OCI-LY1 (cell line): ENCODE measurements around the gene RTBDN.
A peak's percentile ranks its signal among the peaks of the same experiment; 100 is the strongest.

ENCODE experiments used
- H2AFZ ChIP-seq: fragments of 200-600 bp; sonication (generic), shearing (Covaris generic); 2 replicates; pipeline ENCODE4 v1.6.0; 2014; ENCODE audit warnings: antibody characterized with exemption, mild to moderate bottlenecking, low read length
- H3F3A ChIP-seq: fragments of 200-600 bp; sonication (generic), shearing (Covaris generic); 2 replicates; pipeline ENCODE4 v1.6.0; 2014; ENCODE audit warnings: mild to moderate bottlenecking, antibody characterized with exemption, low read length, moderate library complexity; ENCODE audit not compliant: insufficient read depth
- H3K27ac ChIP-seq: fragments of 200-600 bp; sonication (generic); 2 replicates; pipeline ENCODE4 v1.5.1; 2014; ENCODE audit warnings: low read length, mixed run types, mild to moderate bottlenecking, low read depth; ENCODE audit not compliant: poor library complexity, severe bottlenecking
- H3K27me3 ChIP-seq: fragments of 200-600 bp; sonication (generic); 2 replicates; pipeline ENCODE4 v1.6.0; 2014; ENCODE audit warnings: antibody characterized with exemption, mild to moderate bottlenecking, low read length, moderate library complexity; ENCODE audit not compliant: insufficient read depth
- H3K36me3 ChIP-seq: fragments of 200-600 bp; sonication (generic); 2 replicates; pipeline ENCODE4 v1.6.1; 2014; ENCODE audit warnings: mild to moderate bottlenecking, antibody characterized with exemption, low read length, moderate library complexity, mixed read lengths; ENCODE audit not compliant: insufficient read depth
- H3K4me1 ChIP-seq: fragments of 200-600 bp; sonication (generic); 2 replicates; pipeline ENCODE4 v1.5.1; 2014; ENCODE audit warnings: mild to moderate bottlenecking, low read length, moderate library complexity; ENCODE audit not compliant: insufficient read depth, severe bottlenecking
- H3K4me2 ChIP-seq: fragments of 200-600 bp; sonication (generic), shearing (Covaris generic); 2 replicates; pipeline ENCODE4 v1.6.1; 2014; ENCODE audit warnings: low read length
- H3K4me3 ChIP-seq: fragments of 200-600 bp; sonication (generic); 2 replicates; pipeline ENCODE4 v1.5.1; 2014; ENCODE audit warnings: low read length, low read depth, mild to moderate bottlenecking, mixed read lengths; ENCODE audit not compliant: poor library complexity, severe bottlenecking
- H3K79me2 ChIP-seq: fragments of 200-600 bp; shearing (Covaris generic); 2 replicates; pipeline ENCODE4 v1.6.1; 2016; ENCODE audit warnings: mixed run types, low read length, mixed read lengths; ENCODE audit not compliant: insufficient read depth
- H3K9ac ChIP-seq: fragments of 200-600 bp; sonication (generic), shearing (Covaris generic); 2 replicates; pipeline ENCODE4 v1.6.1; 2014; ENCODE audit warnings: mild to moderate bottlenecking, low read length, mixed read lengths
- H3K9me2 ChIP-seq: fragments of 200-600 bp; sonication (generic), shearing (Covaris generic); 2 replicates; pipeline ENCODE4 v1.6.1; 2014; ENCODE audit warnings: low read depth, mild to moderate bottlenecking, low read length, mixed read lengths
- H3K9me3 ChIP-seq: fragments of 200-600 bp; shearing (Covaris generic); 2 replicates; pipeline ENCODE4 v1.6.1; 2014; ENCODE audit warnings: low read length, mixed read lengths
- H4K20me1 ChIP-seq: fragments of 200-600 bp; sonication (generic), shearing (Covaris generic); 2 replicates; pipeline ENCODE4 v1.6.0; 2016; ENCODE audit warnings: mild to moderate bottlenecking, low read length; ENCODE audit not compliant: insufficient read depth
- CTCF ChIP-seq: fragments of 200-600 bp; sonication (generic), shearing (Covaris generic); IDR thresholded peaks from 2 replicates; pipeline ENCODE4 v1.5.1; 2017; ENCODE audit warnings: mild to moderate bottlenecking, antibody characterized with exemption, low read length, moderate library complexity, mixed read lengths
- EZH2 ChIP-seq: fragments of 200-600 bp; sonication (generic), shearing (Covaris generic); IDR thresholded peaks from 2 replicates; pipeline ENCODE4 v1.8.0; 2017; ENCODE audit warnings: borderline replicate concordance, mixed run types, mild to moderate bottlenecking, antibody characterized with exemption, low read length, moderate library complexity, mixed read lengths

RTBDN gene

GRCh38 chr19:12789098-12789903, 45.1 kb downstream of the RTBDN start:
- Histone ChIP-seq H3K27ac (peak overlapping the region; percentile 79), H2AFZ (no peak overlapping the region), H3K4me1 (peaks cover 58% of the 10 kb centered on the region), H3K9me3 (no peaks in the 10 kb centered on the region), H3K27me3 (no peaks in the 10 kb centered on the region), H3K4me3 (peak overlapping the region; percentile 76), H3K9ac (peak overlapping the region; percentile 44; the same call in 1 of the 2 replicates), H3K79me2 (no peaks in the 10 kb centered on the region), H3K4me2 (peak overlapping the region; percentile 77), H4K20me1 (no peaks in the 10 kb centered on the region), H3K9me2 (no peaks in the 10 kb centered on the region), H3K36me3 (no peaks in the 10 kb centered on the region), H3F3A (no peaks in the 10 kb centered on the region)
- TF ChIP-seq EZH2 (no peak), CTCF (no peak)

- no peaks in the 10 kb centered on the region for H4K20me1 ChIP-seq
- H3K4me3 ChIP-seq, result peak overlapping the region; percentile 76
- H3K9me3 ChIP-seq, result no peaks in the 10 kb centered on the region
- peak overlapping the region; percentile 44; the same call in 1 of the 2 replicates for H3K9ac ChIP-seq
- H3K27ac ChIP-seq, result peak overlapping the region; percentile 79
- no peaks in the 10 kb centered on the region for H3K36me3 ChIP-seq
- no peak overlapping the region for H2AFZ ChIP-seq
- no peaks in the 10 kb centered on the region for H3F3A ChIP-seq
- TF ChIP-seq CTCF, result no peak
- TF ChIP-seq EZH2, result no peak
- peak overlapping the region; percentile 77 for H3K4me2 ChIP-seq
- H3K4me1 ChIP-seq, result peaks cover 58% of the 10 kb centered on the region
- no peaks in the 10 kb centered on the region for H3K27me3 ChIP-seq
- no peaks in the 10 kb centered on the region for H3K79me2 ChIP-seq
- H3K9me2 ChIP-seq, result no peaks in the 10 kb centered on the region
Measured at GRCh38 chr19:12788682-12789097, 45.7 kb downstream of the RTBDN start.

- no peak overlapping the region; the same call in 1 of the 2 replicates for H3K4me2 ChIP-seq
- H3K79me2 ChIP-seq, result no peaks in the 10 kb centered on the region
Measured at GRCh38 chr19:12788042-12788681, 46.2 kb downstream of the RTBDN start.

More at GRCh38 chr19:12788042-12788681, 46.2 kb downstream of the RTBDN start:
- no peaks in the 10 kb centered on the region for H3K9me3 ChIP-seq
- H3K9ac ChIP-seq, result no peak overlapping the region; the same call in 1 of the 2 replicates
- no peak overlapping the region for H3K4me3 ChIP-seq
- peaks cover 64% of the 10 kb centered on the region for H3K4me1 ChIP-seq
- H3F3A ChIP-seq, result no peaks in the 10 kb centered on the region
- H3K27me3 ChIP-seq, result no peaks in the 10 kb centered on the region
- TF ChIP-seq EZH2, result no peak
- TF ChIP-seq CTCF, result no peak
- no peak overlapping the region for H2AFZ ChIP-seq
- H3K36me3 ChIP-seq, result no peaks in the 10 kb centered on the region
- H4K20me1 ChIP-seq, result no peaks in the 10 kb centered on the region
- peak overlapping the region; percentile 79 for H3K27ac ChIP-seq
- H3K9me2 ChIP-seq, result no peaks in the 10 kb centered on the region
